Tibial artery (tissue), 4 donors: ENCODE results near the gene THSD4.

Source experiments
- DNase-seq, 2 donors: peaks; one replicate each; pipeline ENCODE4 v3.0.0-alpha.2; 2019
- H3K27ac ChIP-seq, 2 donors: fragments of 200-600 bp; sonication (generic) in 1 of 2; 1 replicate in 1 of 2; 2 replicates in 1 of 2; pipeline ENCODE4 v1.5.1; 2018 to 2019; ENCODE audit warnings: mild to moderate bottlenecking in 1 of 2
- H3K27me3 ChIP-seq, 2 donors: fragments of 200-600 bp; sonication (generic) in 1 of 2; one replicate each; pipeline versions ENCODE4 v1.5.1 to v1.6.0; 2016 to 2019
- H3K36me3 ChIP-seq, 3 donors: fragments of 200-600 bp; sonication (generic) in 2 of 3; one replicate each; pipeline ENCODE4 v1.5.1; 2016 to 2019; ENCODE audit warnings: mild to moderate bottlenecking in 2 of 3
- H3K4me1 ChIP-seq, 4 donors: fragments of 200-600 bp; sonication (generic) in 2 of 4; 1 replicate in 3 of 4; 2 replicates in 1 of 4; pipeline ENCODE4 v1.5.1; 2016 to 2019
- H3K4me3 ChIP-seq, 2 donors: fragments of 200-600 bp; sonication (generic) in 1 of 2; 1 replicate in 1 of 2; 2 replicates in 1 of 2; pipeline ENCODE4 v1.5.1; 2018 to 2019; ENCODE audit warnings: mild to moderate bottlenecking in 2 of 2
- H3K9me3 ChIP-seq, 3 donors: fragments of 200-600 bp; sonication (generic) in 1 of 3; one replicate each; pipeline ENCODE4 v1.5.1; 2016 to 2019
- CTCF ChIP-seq, 2 experiments: fragments of 200-600 bp in 1 of 2; fragments of 450-650 bp in 1 of 2; IDR thresholded peaks; one replicate each; pipeline ENCODE4 v1.5.1; 2017 to 2019; ENCODE audit warnings: antibody characterized with exemption in 2 of 2, mild to moderate bottlenecking in 1 of 2, moderate library complexity in 1 of 2
- intact Hi-C: fragments of 100-400 bp; cut with DNase I; formaldehyde crosslinking; loops from one replicate; pipeline ENCODE4 v1.15.0; 2023; ENCODE audit warnings: low total_unique reads

Gene THSD4

DNA sequence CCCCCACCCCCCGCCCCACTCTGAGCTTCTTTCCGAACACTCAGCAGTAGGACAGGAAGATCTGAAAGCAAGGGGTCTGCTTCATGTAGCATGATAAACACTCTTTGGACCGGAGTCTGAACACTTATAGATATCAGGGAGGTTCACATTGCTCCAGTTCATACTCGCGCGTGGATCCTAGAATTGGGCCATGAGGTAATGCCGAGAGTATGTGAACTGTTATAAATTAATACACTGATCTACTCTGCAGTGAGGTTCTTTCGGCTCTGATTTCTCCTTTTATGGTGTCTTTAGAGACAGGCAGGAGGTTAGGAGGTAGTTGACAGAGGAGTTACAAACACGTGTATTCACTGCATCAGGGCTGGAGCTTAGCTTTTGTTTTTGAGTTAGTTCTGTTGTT, 223.0 kb downstream of the THSD4 start:
- Histone ChIP-seq H3K27me3 (no peaks in the 10 kb centered on the region), H3K4me1 (peaks cover 0 to 56% (median 34%) of the 10 kb centered on the region in 4 donors), H3K27ac (peak overlapping the region; percentile 65 to 83), H3K4me3 (no peak overlapping the region), H3K36me3 (no peaks in the 10 kb centered on the region), H3K9me3 (no peaks in the 10 kb centered on the region)
- no peak for TF ChIP-seq CTCF (IDR thresholded peaks at IDR 0.05)
- no peak for DNase-seq
- intact Hi-C loops, result loop anchor here (10.0 kb wide), 1 partner anchor 63 kb away; no protein-coding TSS in a partner anchor

DNA sequence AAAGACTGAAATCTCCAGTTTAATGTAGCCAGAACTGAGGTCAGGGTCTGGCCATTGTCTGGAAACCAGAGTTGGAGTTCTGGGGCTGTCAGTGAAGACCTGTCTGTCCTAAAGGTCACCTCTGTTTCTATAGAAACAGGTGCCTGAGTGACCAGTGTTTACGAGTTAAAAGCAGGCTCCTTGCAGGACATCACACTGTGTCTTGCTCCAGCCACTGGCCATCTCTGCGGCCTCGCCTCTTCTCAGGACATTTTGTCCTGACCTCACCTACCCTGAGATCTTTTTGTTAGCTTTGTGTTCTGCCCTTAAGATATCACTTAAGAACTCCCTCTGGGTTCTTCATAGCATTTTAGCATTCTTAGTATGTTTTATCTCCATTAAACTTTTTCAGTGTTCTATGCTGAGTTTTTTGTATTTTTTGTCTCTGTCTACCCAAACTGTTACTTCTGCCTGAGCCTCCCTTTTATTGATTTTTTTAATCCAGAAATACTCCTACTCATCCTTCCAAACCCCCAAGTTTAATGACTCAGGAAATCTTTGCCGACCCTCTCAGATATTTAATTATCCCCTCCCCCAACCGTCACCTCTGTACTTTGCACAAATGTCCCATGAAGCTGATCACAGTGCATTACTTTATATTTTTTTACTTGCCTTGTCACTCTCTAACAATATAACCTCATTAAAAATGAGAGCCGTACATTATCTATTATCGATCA, 223.7 kb downstream of the THSD4 start:
- no peak for TF ChIP-seq CTCF (IDR thresholded peaks at IDR 0.05)
- Histone ChIP-seq H3K9me3 (no peaks in the 10 kb centered on the region), H3K4me1 (peaks cover 0 to 49% (median 29%) of the 10 kb centered on the region in 4 donors), H3K4me3 (no peak overlapping the region), H3K36me3 (no peaks in the 10 kb centered on the region), H3K27me3 (no peaks in the 10 kb centered on the region), H3K27ac (peak overlapping the region; percentile 65 to 83)
- DNase-seq, result no peak
- intact Hi-C loops, result loop anchor here (10.0 kb wide), 1 partner anchor 64 kb away; no protein-coding TSS in a partner anchor

GRCh38 chr15:71341811-71342550, 226.7 kb downstream of the THSD4 start:
- Histone ChIP-seq H3K4me3 (no peak overlapping the region), H3K36me3 (no peaks in the 10 kb centered on the region), H3K9me3 (no peaks in the 10 kb centered on the region), H3K27ac (no peak overlapping the region), H3K27me3 (no peaks in the 10 kb centered on the region), H3K4me1 (peaks cover 0 to 28% (median 12%) of the 10 kb centered on the region in 4 donors)
- intact Hi-C loops, result no loop called here
- DNase-seq, result no peak
- no peak for TF ChIP-seq CTCF (IDR thresholded peaks at IDR 0.05)

GRCh38 chr15:71342658-71343057, 227.4 kb downstream of the THSD4 start:
- Histone ChIP-seq H3K4me3 (no peak overlapping the region), H3K27ac (no peak overlapping the region), H3K9me3 (no peaks in the 10 kb centered on the region), H3K4me1 (peaks cover 0 to 22% (median 8%) of the 10 kb centered on the region in 4 donors), H3K36me3 (no peaks in the 10 kb centered on the region), H3K27me3 (no peaks in the 10 kb centered on the region)
- DNase-seq, result no peak
- no peak for TF ChIP-seq CTCF (IDR thresholded peaks at IDR 0.05)
- intact Hi-C loops, result no loop called here

GRCh38 chr15:71344316-71344715, 229.0 kb downstream of the THSD4 start:
- TF ChIP-seq CTCF (IDR thresholded peaks at IDR 0.05), result no peak
- Histone ChIP-seq H3K9me3 (no peaks in the 10 kb centered on the region), H3K36me3 (no peaks in the 10 kb centered on the region), H3K27ac (no peak overlapping the region), H3K27me3 (no peaks in the 10 kb centered on the region), H3K4me3 (no peak overlapping the region), H3K4me1 (peaks cover 0 to 5% (median 2%) of the 10 kb centered on the region in 4 donors)
- DNase-seq, result no peak
- intact Hi-C loops, result no loop called here
